GM13976 (cell line): Measurements from ENCODE around the gene GLRA3.

Experiments used
- DNase-seq: peaks from one replicate; pipeline ENCODE4 v3.0.0; 2012; ENCODE audit warnings: low spot score
- CTCF ChIP-seq: IDR thresholded peaks from 2 replicates; pipeline ENCODE4 v1.5.1; 2012; ENCODE audit warnings: borderline replicate concordance, mild to moderate bottlenecking; ENCODE audit not compliant: insufficient read depth; ENCODE audit errors: extremely low read depth, missing control alignments, control extremely low read depth
- in situ Hi-C: fragments of 300-500 bp; cut with MboI; formaldehyde crosslinking; loops from one replicate; pipeline ENCODE4 v1.12.0; 2022; ENCODE audit warnings: low sequenced_read_pairs, mixed read lengths, inconsistent platforms; ENCODE audit not compliant: unreplicated experiment

Gene GLRA3

GRCh38 chr4:174593701-174594100, 235.3 kb downstream of the GLRA3 start:
- in situ Hi-C loops = no loop called here
- no peak for TF ChIP-seq CTCF
- DNase-seq = no peak

GRCh38 chr4:174592985-174593335, 236.1 kb downstream of the GLRA3 start:
- no peak for DNase-seq

DNA sequence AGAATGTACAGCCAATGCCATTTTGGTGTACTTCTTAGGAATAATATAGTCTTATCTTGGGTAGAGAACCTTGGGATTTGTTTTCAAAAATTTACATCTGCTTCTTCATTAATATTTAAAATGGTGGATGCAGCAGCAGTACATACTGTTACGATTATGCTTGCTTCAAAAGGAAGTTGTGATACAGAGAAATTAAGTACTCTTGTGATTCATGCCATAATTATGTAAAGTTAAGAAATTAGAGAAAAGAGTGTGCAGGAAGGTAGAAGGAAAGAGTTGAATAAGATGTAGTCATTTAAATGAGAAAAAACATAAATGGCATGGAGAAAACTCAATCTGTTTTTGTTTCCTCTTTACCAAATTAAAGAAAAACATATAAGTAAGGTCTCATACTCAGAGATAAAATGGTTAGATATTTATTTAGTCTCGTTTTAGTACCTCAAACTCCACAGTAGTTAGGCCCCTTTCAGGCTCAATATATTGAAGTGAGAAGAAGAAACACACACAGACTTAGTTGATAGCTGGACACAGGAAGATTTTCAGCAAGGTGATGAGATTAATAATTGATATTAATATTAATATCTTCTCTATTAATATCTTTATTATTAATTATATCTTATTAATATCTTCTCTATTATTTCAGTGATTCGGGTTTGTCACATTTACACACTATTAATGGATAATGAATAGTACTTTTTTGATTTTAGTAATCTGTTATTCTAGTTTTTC, 236.6 kb downstream of the GLRA3 start:
- TF ChIP-seq CTCF = no peak
- no peak for DNase-seq
- in situ Hi-C loops = no loop called here

More at GRCh38 chr4:174592985-174593335, 236.1 kb downstream of the GLRA3 start:
- no peak for TF ChIP-seq CTCF
- in situ Hi-C loops = no loop called here

- DNase-seq = peak; percentile 6
- TF ChIP-seq CTCF = no peak
- in situ Hi-C loops = no loop called here
These were observed 237.6 kb downstream of the GLRA3 start for GRCh38 chr4:174591243-174592021.

DNA sequence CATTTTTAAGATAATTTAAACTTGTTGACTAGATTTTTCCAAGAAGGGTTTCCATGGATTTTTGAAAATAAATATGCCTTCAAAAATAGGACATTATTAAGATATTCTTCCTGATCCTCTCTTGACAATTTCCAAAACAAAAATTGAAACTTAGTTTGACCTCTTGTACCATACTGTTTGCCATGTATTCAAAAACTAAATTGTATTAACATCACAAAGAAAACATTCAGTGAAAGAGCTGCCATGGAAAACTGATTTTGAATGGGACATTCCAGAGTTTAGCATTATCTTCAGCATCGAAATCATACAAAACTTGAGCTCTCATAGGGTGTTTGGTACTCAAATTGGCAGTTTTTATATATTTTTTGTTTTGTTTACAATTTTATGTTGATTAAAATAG, 238.7 kb downstream of the GLRA3 start:
- no peak for DNase-seq
- no peak for TF ChIP-seq CTCF
- in situ Hi-C loops = no loop called here
